BJ (cell line): ENCODE data around the gene ZSCAN1. TPM values are rescaled to one million over a fixed set of nuclear protein-coding genes. Genes with fewer than 3 reads are reported as not detected.

Source experiments
- CTCF ChIA-PET: fragments of 350-600 bp; formaldehyde crosslinking; extraction: SDS; loops from one replicate; lab custom pipeline; 2021; ENCODE audit warnings: antibody characterized with exemption, inconsistent platforms; lab: Yijun Ruan, JAX
- POLR2A ChIA-PET: fragments of 300-600 bp; sonication (Branson Sonifier 250); formaldehyde crosslinking; extraction: SDS; loops from one replicate; lab custom pipeline; 2021; ENCODE audit warnings: antibody characterized with exemption; lab: Charles Lee
- DNase-seq: peaks from one replicate; pipeline ENCODE4 v3.0.0-alpha.2; 2011; ENCODE audit warnings: low read depth
- H3K27me3 ChIP-seq: 2 replicates; pipeline ENCODE4 v1.6.0; 2011; ENCODE audit warnings: low read length; ENCODE audit not compliant: control insufficient read depth, insufficient read depth
- H3K36me3 ChIP-seq: 2 replicates; pipeline ENCODE4 v1.5.1; 2011; ENCODE audit warnings: low read length; ENCODE audit not compliant: control insufficient read depth, insufficient read depth
- H3K4me3 ChIP-seq: 2 replicates; pipeline ENCODE4 v1.5.1; 2011; ENCODE audit warnings: low read depth, mild to moderate bottlenecking, control low read depth, low read length
- CTCF ChIP-seq: IDR thresholded peaks from 2 replicates; pipeline ENCODE4 v1.5.1; 2011; ENCODE audit warnings: low read depth, mild to moderate bottlenecking, control low read depth, inconsistent platforms, low read length, moderate library complexity; ENCODE audit not compliant: insufficient read depth
- polyA plus RNA-seq: library from polyadenylated mRNA; depleted of rRNA; stranded (reverse); fragments of >200 nt; gene quantifications from 2 replicates; pipeline ENCODE4 v1.2.3, GENCODE V29; 2011

The ZSCAN1 gene
- polyA plus RNA-seq, 1 experiment: 0.10 TPM

GRCh38 chr19:58063712-58064111 is 29.9 kb downstream of the ZSCAN1 start:
- H3K36me3 ChIP-seq: peaks cover 2% of the 10 kb centered on the region; the same call in 1 of the 2 replicates
- CTCF ChIA-PET: no interaction called here
- no peak for DNase-seq
- POLR2A ChIA-PET: no interaction called here
- no peak for TF ChIP-seq CTCF
- H3K27me3 ChIP-seq: no peaks in the 10 kb centered on the region
- H3K4me3 ChIP-seq: no peak overlapping the region

GRCh38 chr19:58067240-58067912 is 33.6 kb downstream of the ZSCAN1 start:
- no peak overlapping the region for H3K4me3 ChIP-seq
- H3K36me3 ChIP-seq: peaks cover 2% of the 10 kb centered on the region; the same call in 1 of the 2 replicates
- no peak for TF ChIP-seq CTCF
- ChIA-PET POLR2A (no interaction called here), CTCF (no interaction called here)
- no peaks in the 10 kb centered on the region for H3K27me3 ChIP-seq
- no peak for DNase-seq

- no peak for TF ChIP-seq CTCF
- no peak for DNase-seq
- POLR2A ChIA-PET: no interaction called here
- CTCF ChIA-PET: no interaction called here
- H3K4me3 ChIP-seq: no peak overlapping the region
- H3K27me3 ChIP-seq: no peaks in the 10 kb centered on the region
- peaks cover 1% of the 10 kb centered on the region; the same call in 1 of the 2 replicates for H3K36me3 ChIP-seq
These were observed 46.0 kb downstream of the ZSCAN1 start for GRCh38 chr19:58079792-58080191.

GRCh38 chr19:58083021-58083420 is 49.2 kb downstream of the ZSCAN1 start:
- Histone ChIP-seq H3K36me3 (peaks cover 10% of the 10 kb centered on the region), H3K4me3 (no peak overlapping the region), H3K27me3 (no peaks in the 10 kb centered on the region)
- POLR2A ChIA-PET: no interaction called here
- no peak for TF ChIP-seq CTCF
- CTCF ChIA-PET: no interaction called here
- DNase-seq: no peak

- H3K27me3 ChIP-seq: no peaks in the 10 kb centered on the region
- H3K36me3 ChIP-seq: peaks cover 10% of the 10 kb centered on the region
- CTCF ChIA-PET: no interaction called here
- H3K4me3 ChIP-seq: no peak overlapping the region
- no peak for DNase-seq
- no peak for TF ChIP-seq CTCF
- POLR2A ChIA-PET: no interaction called here
These were observed 50.9 kb downstream of the ZSCAN1 start for GRCh38 chr19:58084596-58085347.
